ENCODE results near the gene IPPK.

IPPK gene

GRCh38 chr9:92669890-92670708, at the start of gene IPPK:
Gene IPPK (minus strand): TSS chr9:92670131. CDS start chr9:92669988, 143 bp downstream.
- H3K27ac ChIP-seq (ENCODE audit: low read depth in 2 of 2, low read length in 2 of 2) = peak within 1 kb of the TSS; percentile 66 to 91
- no peaks in the 10 kb centered on the region for H3K9me3 ChIP-seq (ENCODE audit: control insufficient read depth in 2 of 2, low read length in 2 of 2)
- H3K4me3 ChIP-seq (ENCODE audit: low read length in 2 of 2) = peak within 1 kb of the TSS; percentile 96 to 100
- H3K27me3 ChIP-seq (ENCODE audit: control insufficient read depth in 2 of 2, insufficient read depth in 2 of 2, low read length in 2 of 2) = no peaks in the 10 kb centered on the region
- H3K36me3 ChIP-seq (ENCODE audit: control insufficient read depth in 2 of 2, insufficient read depth in 2 of 2, low read length in 2 of 2) = peaks cover 2 to 7% of the 10 kb centered on the region in 2 donors
- peaks cover 4 to 11% of the 10 kb centered on the region in 2 donors for H3K4me1 ChIP-seq (ENCODE audit: control insufficient read depth in 2 of 2, insufficient read depth in 2 of 2, low read length in 2 of 2)
- H3K9ac ChIP-seq (ENCODE audit: low read depth in 1 of 2, low read length in 2 of 2) = peak within 1 kb of the TSS; percentile 73 to 97

DNA sequence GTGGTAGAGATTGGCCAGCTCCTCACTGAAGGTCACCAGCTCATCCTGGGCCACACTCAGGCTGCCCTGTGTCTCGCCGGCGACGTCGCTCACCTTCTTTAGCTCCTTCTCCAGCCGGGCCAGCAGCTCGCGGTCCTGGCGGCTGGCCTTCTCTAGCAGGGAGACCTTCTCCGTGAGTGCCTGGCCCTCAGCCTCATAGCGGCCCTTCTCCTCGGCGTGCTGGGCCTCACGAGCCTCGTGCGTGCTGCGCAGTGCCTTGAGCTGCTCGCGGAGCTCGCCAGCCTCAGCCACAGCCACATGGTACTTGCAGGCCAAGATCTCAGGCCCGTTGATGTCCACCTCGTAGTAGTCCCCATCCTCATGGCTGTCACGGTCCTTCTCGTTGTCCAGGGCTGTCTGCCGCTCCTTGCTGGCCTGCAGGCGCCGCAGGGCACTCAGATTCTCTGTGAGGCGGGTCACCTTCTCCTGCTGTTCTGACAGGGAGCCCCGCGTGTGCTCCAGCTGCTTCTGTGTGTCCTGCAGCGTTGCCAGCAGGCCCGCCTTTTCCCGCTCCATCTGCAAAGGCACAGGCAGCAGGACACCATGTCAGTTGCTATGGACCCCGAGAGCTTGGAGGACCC, 49.2 kb upstream of the IPPK start:
- Histone ChIP-seq H3K9me3 (ENCODE audit: control insufficient read depth in 2 of 2, low read length in 2 of 2) (no peaks in the 10 kb centered on the region), H3K9ac (ENCODE audit: low read depth in 1 of 2, low read length in 2 of 2) (no peak overlapping the region), H3K4me1 (ENCODE audit: control insufficient read depth in 2 of 2, insufficient read depth in 2 of 2, low read length in 2 of 2) (peaks cover 10 to 12% of the 10 kb centered on the region in 2 donors), H3K36me3 (ENCODE audit: control insufficient read depth in 2 of 2, insufficient read depth in 2 of 2, low read length in 2 of 2) (peaks cover 50 to 63% of the 10 kb centered on the region in 2 donors), H3K27me3 (ENCODE audit: control insufficient read depth in 2 of 2, insufficient read depth in 2 of 2, low read length in 2 of 2) (no peaks in the 10 kb centered on the region), H3K4me3 (ENCODE audit: low read length in 2 of 2) (no peak overlapping the region), H3K27ac (ENCODE audit: low read depth in 2 of 2, low read length in 2 of 2) (no peak overlapping the region)

DNA sequence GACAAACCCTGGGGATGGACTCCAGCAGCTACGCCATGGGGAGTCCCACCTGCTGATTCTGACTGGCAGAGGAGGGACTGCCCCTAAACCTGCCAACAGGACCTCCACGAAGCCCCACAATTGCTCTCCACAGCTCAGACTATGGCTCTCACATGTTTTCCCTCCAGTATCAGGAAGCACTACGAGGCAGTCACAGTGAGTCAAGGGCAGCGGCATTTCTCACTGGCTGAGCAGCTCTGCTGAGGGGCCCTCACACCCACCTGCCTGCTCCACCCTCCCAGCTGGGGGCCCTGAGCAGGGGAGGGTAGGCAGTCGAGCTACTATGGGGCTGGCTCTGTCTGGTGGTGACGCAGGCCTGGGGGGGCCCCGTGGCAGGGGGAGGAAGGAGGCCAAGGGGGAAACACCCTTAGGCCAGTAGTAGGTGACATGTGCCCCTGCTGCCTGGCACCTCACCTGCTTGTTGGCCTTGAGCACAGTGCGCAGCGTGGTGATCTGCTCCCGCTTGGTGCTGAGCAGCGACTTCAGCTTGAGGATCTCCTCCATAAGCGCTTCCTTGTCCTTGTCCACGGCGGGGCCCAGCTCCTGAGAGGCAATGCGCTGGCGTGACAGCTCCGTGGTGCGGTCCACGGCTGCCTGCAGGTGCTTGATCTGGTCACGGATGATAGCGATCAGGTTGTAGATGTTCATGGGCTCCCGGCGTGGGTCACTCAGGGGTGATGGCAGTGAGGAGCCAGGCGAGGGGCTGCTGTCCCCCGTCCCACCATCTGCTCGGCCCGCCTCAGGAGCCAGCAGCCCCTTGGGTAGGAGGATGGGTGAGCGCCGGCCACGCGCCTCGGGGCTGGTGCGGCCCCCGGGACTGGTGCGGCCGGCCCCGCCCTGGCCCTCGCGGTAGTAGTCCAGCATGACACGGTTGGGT, 48.4 kb upstream of the IPPK start:
- no peak overlapping the region for H3K4me3 ChIP-seq (ENCODE audit: low read length in 2 of 2)
- peaks cover 10 to 12% of the 10 kb centered on the region in 2 donors for H3K4me1 ChIP-seq (ENCODE audit: control insufficient read depth in 2 of 2, insufficient read depth in 2 of 2, low read length in 2 of 2)
- no peaks in the 10 kb centered on the region for H3K27me3 ChIP-seq (ENCODE audit: control insufficient read depth in 2 of 2, insufficient read depth in 2 of 2, low read length in 2 of 2)
- H3K27ac ChIP-seq (ENCODE audit: low read depth in 2 of 2, low read length in 2 of 2) = no peak overlapping the region
- no peaks in the 10 kb centered on the region for H3K9me3 ChIP-seq (ENCODE audit: control insufficient read depth in 2 of 2, low read length in 2 of 2)
- no peak overlapping the region for H3K9ac ChIP-seq (ENCODE audit: low read depth in 1 of 2, low read length in 2 of 2)
- H3K36me3 ChIP-seq (ENCODE audit: control insufficient read depth in 2 of 2, insufficient read depth in 2 of 2, low read length in 2 of 2) = peaks cover 57 to 70% of the 10 kb centered on the region in 2 donors

- Histone ChIP-seq H3K9me3 (ENCODE audit: control insufficient read depth in 2 of 2, low read length in 2 of 2) (no peaks in the 10 kb centered on the region), H3K9ac (ENCODE audit: low read depth in 1 of 2, low read length in 2 of 2) (no peak overlapping the region), H3K36me3 (ENCODE audit: control insufficient read depth in 2 of 2, insufficient read depth in 2 of 2, low read length in 2 of 2) (peaks cover 60 to 77% of the 10 kb centered on the region in 2 donors), H3K27ac (ENCODE audit: low read depth in 2 of 2, low read length in 2 of 2) (no peak overlapping the region), H3K4me1 (ENCODE audit: control insufficient read depth in 2 of 2, insufficient read depth in 2 of 2, low read length in 2 of 2) (peaks cover 10 to 12% of the 10 kb centered on the region in 2 donors), H3K27me3 (ENCODE audit: control insufficient read depth in 2 of 2, insufficient read depth in 2 of 2, low read length in 2 of 2) (no peaks in the 10 kb centered on the region), H3K4me3 (ENCODE audit: low read length in 2 of 2) (no peak overlapping the region)
Measured at GRCh38 chr9:92717201-92718085, 47.5 kb upstream of the IPPK start.

- H3K4me3 ChIP-seq (ENCODE audit: low read length in 2 of 2) = no peak overlapping the region
- H3K27ac ChIP-seq (ENCODE audit: low read depth in 2 of 2, low read length in 2 of 2) = no peak overlapping the region
- H3K36me3 ChIP-seq (ENCODE audit: control insufficient read depth in 2 of 2, insufficient read depth in 2 of 2, low read length in 2 of 2) = peaks cover 60 to 74% of the 10 kb centered on the region in 2 donors
Measured at GRCh38 chr9:92716557-92716956, 46.6 kb upstream of the IPPK start.

DNA sequence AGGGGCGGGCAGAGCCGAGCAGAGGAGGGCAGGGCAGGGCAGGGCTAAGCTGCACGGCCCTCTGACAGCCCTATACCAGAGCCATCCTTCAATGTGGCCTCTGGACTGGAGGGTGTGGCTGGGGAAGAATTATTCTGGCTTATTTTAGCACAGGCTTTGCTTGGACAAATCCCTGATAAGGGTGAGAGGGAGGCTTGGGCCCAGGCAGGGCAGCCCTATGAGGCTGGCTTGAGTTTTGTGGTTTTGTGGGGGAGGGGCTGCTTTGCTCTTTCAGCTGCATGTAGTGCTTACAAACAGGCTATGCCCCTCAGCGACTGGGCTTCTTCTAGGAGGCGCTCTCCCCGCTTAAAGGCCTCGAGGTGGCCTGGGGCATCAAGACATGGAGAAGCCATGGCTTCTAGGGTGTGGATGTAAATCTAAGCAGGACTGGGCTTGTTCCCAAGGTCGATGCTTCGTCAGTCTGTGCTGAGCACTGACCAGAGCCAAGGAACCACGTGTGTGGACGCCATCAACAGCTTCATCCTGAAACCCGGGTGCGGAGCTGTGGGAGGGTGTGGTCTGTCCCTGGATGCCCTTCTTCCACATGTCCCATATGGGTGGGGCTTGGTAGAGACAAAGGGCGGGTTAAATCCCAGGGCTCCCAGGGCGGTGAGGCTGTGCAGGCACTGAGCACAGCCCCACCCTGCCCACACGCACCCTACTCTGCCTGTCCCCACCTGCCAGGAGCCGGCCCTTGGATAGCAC, 45.7 kb upstream of the IPPK start:
- Histone ChIP-seq H3K27ac (ENCODE audit: low read depth in 2 of 2, low read length in 2 of 2) (no peak overlapping the region), H3K36me3 (ENCODE audit: control insufficient read depth in 2 of 2, insufficient read depth in 2 of 2, low read length in 2 of 2) (peaks cover 61 to 74% of the 10 kb centered on the region in 2 donors), H3K27me3 (ENCODE audit: control insufficient read depth in 2 of 2, insufficient read depth in 2 of 2, low read length in 2 of 2) (no peaks in the 10 kb centered on the region), H3K4me3 (ENCODE audit: low read length in 2 of 2) (no peak overlapping the region), H3K9me3 (ENCODE audit: control insufficient read depth in 2 of 2, low read length in 2 of 2) (no peaks in the 10 kb centered on the region), H3K4me1 (ENCODE audit: control insufficient read depth in 2 of 2, insufficient read depth in 2 of 2, low read length in 2 of 2) (peaks cover 10 to 12% of the 10 kb centered on the region in 2 donors), H3K9ac (ENCODE audit: low read depth in 1 of 2, low read length in 2 of 2) (no peak overlapping the region)

More at GRCh38 chr9:92716557-92716956, 46.6 kb upstream of the IPPK start:
- Histone ChIP-seq H3K27me3 (ENCODE audit: control insufficient read depth in 2 of 2, insufficient read depth in 2 of 2, low read length in 2 of 2) (no peaks in the 10 kb centered on the region), H3K4me1 (ENCODE audit: control insufficient read depth in 2 of 2, insufficient read depth in 2 of 2, low read length in 2 of 2) (peaks cover 10 to 12% of the 10 kb centered on the region in 2 donors), H3K9me3 (ENCODE audit: control insufficient read depth in 2 of 2, low read length in 2 of 2) (no peaks in the 10 kb centered on the region), H3K9ac (ENCODE audit: low read depth in 1 of 2, low read length in 2 of 2) (no peak overlapping the region)

GRCh38 chr9:92714787-92715487, 45.0 kb upstream of the IPPK start:
- Histone ChIP-seq H3K4me3 (ENCODE audit: low read length in 2 of 2) (no peak overlapping the region), H3K4me1 (ENCODE audit: control insufficient read depth in 2 of 2, insufficient read depth in 2 of 2, low read length in 2 of 2) (peaks cover 10 to 12% of the 10 kb centered on the region in 2 donors), H3K27me3 (ENCODE audit: control insufficient read depth in 2 of 2, insufficient read depth in 2 of 2, low read length in 2 of 2) (no peaks in the 10 kb centered on the region), H3K27ac (ENCODE audit: low read depth in 2 of 2, low read length in 2 of 2) (no peak overlapping the region), H3K9me3 (ENCODE audit: control insufficient read depth in 2 of 2, low read length in 2 of 2) (no peaks in the 10 kb centered on the region), H3K36me3 (ENCODE audit: control insufficient read depth in 2 of 2, insufficient read depth in 2 of 2, low read length in 2 of 2) (peaks cover 60 to 67% of the 10 kb centered on the region in 2 donors), H3K9ac (ENCODE audit: low read depth in 1 of 2, low read length in 2 of 2) (no peak overlapping the region)

GRCh38 chr9:92714016-92714415, 44.1 kb upstream of the IPPK start:
- Histone ChIP-seq H3K27me3 (ENCODE audit: control insufficient read depth in 2 of 2, insufficient read depth in 2 of 2, low read length in 2 of 2) (no peaks in the 10 kb centered on the region), H3K4me3 (ENCODE audit: low read length in 2 of 2) (no peak overlapping the region), H3K36me3 (ENCODE audit: control insufficient read depth in 2 of 2, insufficient read depth in 2 of 2, low read length in 2 of 2) (peaks cover 55 to 64% of the 10 kb centered on the region in 2 donors)

More at GRCh38 chr9:92714016-92714415, 44.1 kb upstream of the IPPK start:
- H3K9ac ChIP-seq (ENCODE audit: low read depth in 1 of 2, low read length in 2 of 2) = no peak overlapping the region
- H3K27ac ChIP-seq (ENCODE audit: low read depth in 2 of 2, low read length in 2 of 2) = no peak overlapping the region
- H3K9me3 ChIP-seq (ENCODE audit: control insufficient read depth in 2 of 2, low read length in 2 of 2) = no peaks in the 10 kb centered on the region
- H3K4me1 ChIP-seq (ENCODE audit: control insufficient read depth in 2 of 2, insufficient read depth in 2 of 2, low read length in 2 of 2) = peaks cover 10 to 12% of the 10 kb centered on the region in 2 donors

Measured in mucosa of rectum (tissue), 2 donors.